Neural progenitor cell (in vitro differentiated cells): ENCODE data around the gene SATB2.

Source experiments
- CTCF ChIP-seq: fragments of 200-600 bp; sonication (generic); IDR thresholded peaks from 2 replicates; pipeline ENCODE4 v1.5.1; 2017; ENCODE audit warnings: antibody characterized with exemption, mild to moderate bottlenecking
- EZH2 ChIP-seq: fragments of 200-600 bp; sonication (generic); IDR thresholded peaks from 2 replicates; pipeline ENCODE4 v1.6.1; 2017; ENCODE audit warnings: antibody characterized with exemption, mild to moderate bottlenecking, moderate library complexity
- EZH2phosphoT487 ChIP-seq: fragments of 200-600 bp; sonication (generic); IDR thresholded peaks from 2 replicates; pipeline ENCODE4 v1.6.1; 2017; ENCODE audit warnings: antibody characterized with exemption

DNA sequence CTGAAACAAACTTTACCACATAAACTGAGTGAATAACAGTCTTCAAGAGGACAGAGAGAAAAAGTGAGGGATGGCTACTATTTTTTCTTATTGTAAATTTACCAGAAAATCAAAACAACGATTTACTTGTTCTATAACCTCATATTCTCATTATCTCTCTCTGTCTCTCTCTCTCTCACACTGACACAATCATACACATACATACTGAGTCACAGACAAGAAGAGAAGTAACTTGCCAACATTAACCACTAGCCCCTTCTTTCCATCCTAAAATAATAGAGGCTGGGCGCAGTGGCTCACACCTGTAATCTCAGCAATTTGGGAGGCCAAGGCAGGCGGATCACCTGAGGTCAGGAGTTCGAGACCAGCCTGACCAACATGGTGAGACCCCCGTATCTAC lies 18.2 kb downstream of the SATB2 start:
- TF ChIP-seq CTCF (no peak), EZH2 (no peak), EZH2phosphoT487 (no peak)
